SH-SY5Y (cell line): ENCODE results near the gene SLC28A1.

Experiments
- GATA2 ChIP-seq: IDR thresholded peaks from 2 replicates; pipeline ENCODE4 v1.6.1; 2011; ENCODE audit warnings: mild to moderate bottlenecking, low read depth, low read length
- GATA3 ChIP-seq: IDR thresholded peaks from 2 replicates; pipeline ENCODE4 v1.6.1; 2011; ENCODE audit warnings: low read depth, mild to moderate bottlenecking, low read length, moderate library complexity

SLC28A1 gene

GRCh38 chr15:84947947-84948830 is 63.7 kb downstream of the SLC28A1 start:
- no peak for TF ChIP-seq GATA2
- TF ChIP-seq GATA3, result no peak

- TF ChIP-seq GATA3 (no peak), GATA2 (no peak)
Observed at GRCh38 chr15:84949043-84949442, 64.6 kb downstream of the SLC28A1 start.

- TF ChIP-seq GATA3 (no peak), GATA2 (no peak)
Observed at GRCh38 chr15:84949845-84950569, 65.5 kb downstream of the SLC28A1 start.

GRCh38 chr15:84950570-84951111 is 66.2 kb downstream of the SLC28A1 start:
- TF ChIP-seq GATA3 (no peak), GATA2 (no peak)

DNA sequence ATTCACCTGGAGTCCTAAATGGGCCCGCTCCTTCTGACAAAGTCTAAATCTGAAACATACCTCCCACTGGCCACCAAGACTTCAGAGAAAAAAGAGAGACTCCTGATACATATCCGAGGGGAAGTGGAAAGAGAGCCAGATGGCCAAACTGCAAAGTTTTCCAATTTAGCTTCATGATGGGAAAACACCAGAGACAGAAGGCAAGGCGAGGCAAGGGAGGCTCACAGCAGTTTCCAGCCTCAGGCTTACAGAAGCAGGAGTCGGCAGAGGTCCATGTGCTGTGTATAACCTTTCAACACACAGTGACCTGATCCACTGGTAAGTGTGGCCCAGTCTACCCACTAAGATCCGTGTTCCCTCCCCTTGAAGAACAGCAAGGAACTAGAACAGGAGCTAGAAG is 67.3 kb downstream of the SLC28A1 start:
- TF ChIP-seq GATA3 (no peak), GATA2 (no peak)

DNA sequence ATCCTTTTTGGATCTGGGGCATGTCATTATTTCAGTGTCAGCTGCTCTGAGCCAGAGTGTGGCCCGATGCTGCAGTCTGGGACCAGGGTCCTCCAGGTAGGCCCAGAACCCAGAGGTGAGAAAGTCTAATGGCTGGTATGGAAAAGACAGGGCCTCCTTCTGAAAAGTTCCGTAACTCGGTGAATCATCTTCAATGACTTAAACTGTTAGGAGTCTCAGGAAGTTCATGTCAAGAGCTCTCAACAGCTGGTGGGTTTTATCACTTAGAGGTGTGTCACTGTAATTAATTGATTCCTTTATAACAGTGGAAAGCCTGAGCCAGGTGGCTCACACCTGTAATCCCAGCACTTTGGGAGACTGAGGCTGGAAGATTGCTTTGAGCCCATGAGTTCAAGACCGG is 68.7 kb downstream of the SLC28A1 start:
- TF ChIP-seq GATA3, result no peak
- TF ChIP-seq GATA2, result no peak

- no peak for TF ChIP-seq GATA3
- no peak for TF ChIP-seq GATA2
Observed at GRCh38 chr15:84953726-84954125, 69.3 kb downstream of the SLC28A1 start.

DNA sequence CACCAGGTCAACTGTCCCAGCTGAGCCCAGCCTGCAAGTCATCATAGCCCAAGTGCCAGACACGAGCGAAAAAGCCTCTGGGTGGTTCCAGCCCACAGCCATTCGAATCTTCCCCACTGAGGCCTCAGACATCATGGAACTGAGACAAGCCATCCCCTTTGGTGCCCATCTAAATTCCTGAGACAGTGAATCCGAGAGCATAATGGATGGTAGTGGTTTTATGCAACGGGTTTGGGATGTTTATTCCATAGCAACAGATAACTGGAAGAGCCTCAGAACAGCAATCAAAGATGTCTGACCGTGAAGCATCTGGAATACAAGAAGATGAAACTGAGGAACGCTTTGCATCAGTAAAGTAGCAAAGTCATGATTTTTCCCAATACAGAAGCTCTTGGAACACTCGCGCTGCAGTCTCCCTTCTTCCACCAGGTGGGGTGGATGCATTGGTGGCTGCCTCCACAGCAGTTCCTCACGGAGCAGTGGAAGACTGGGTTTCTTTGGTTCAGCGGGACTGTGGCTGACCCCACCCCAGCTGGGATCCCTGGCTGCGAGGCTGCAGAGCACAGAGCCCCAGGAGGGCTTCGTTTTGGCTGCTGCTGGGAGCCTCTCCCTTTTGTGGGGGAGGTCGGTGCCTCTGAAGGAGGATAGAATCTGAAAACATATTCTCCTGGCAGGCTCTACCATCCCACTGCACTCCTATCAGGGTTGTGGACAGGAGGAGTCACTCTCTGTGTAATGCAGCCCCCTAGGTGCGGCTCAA is 70.8 kb downstream of the SLC28A1 start:
- TF ChIP-seq GATA3 (no peak), GATA2 (no peak)

- TF ChIP-seq GATA3 (no peak), GATA2 (no peak)
Observed at GRCh38 chr15:84956199-84956598, 71.7 kb downstream of the SLC28A1 start.

DNA sequence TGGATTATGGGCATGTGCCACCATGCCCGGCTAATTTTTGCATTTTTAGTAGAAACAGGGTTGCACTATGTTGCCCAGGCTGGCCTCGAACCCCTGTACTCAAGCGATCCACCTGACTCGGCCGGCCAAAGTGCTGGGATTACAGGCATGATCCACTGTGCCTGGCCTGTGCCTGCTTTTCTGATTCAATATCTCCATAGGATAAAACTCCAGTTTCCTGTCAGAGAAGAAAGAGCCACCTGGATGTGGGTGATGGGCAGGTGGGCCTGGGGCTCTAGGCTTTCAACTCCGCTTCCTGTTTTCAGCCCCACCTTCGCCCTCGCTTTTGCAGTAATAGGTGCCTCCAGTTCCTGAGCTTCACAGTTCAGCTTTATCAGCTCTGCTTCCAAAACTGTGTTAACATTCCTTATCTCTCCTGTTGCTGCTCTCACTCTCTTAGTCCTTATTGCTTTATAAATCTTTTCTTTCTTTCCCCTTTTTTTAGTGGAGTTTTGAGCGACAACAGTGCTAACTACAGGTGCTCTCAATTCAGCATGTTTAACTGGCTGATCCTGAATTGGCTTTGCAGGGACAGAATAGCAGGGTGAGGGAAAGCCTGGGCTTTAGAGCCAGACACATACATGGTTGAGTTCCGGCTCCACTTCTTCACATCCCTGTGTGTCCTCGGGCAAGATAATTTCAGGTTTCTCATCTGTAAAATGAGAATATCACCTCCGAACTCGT is 76.1 kb downstream of the SLC28A1 start:
- no peak for TF ChIP-seq GATA2
- TF ChIP-seq GATA3, result no peak

DNA sequence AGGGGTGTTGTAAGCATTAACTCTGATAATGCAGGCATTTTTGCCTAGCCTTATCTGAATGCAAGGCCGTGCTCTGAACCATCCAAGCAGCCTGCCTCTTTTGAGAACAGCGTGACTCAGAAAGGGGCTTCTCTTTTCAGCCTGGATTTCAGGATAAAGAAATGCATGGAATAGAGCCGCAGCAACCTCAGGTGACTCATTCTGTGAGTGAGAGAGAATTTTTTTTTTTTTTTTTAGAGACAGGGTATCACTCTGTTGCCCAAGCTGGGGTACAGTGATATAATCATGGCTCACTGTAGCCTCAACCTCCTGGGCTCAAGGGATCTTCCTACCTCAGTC is 76.6 kb downstream of the SLC28A1 start:
- TF ChIP-seq GATA3 (no peak), GATA2 (no peak)

GRCh38 chr15:84961707-84962106 is 77.2 kb downstream of the SLC28A1 start:
- no peak for TF ChIP-seq GATA2
- no peak for TF ChIP-seq GATA3

GRCh38 chr15:84962955-84963354 is 78.5 kb downstream of the SLC28A1 start:
- TF ChIP-seq GATA2, result no peak
- no peak for TF ChIP-seq GATA3
